Measurements from ENCODE around the gene ZIM2.

Gene ZIM2

GRCh38 chr19:56838909-56839651 lies 1.4 kb downstream of the ZIM2 start:
- no peak for DNase-seq

GRCh38 chr19:56838024-56838908 lies 2.3 kb downstream of the ZIM2 start:
- DNase-seq, result no peak

- DNase-seq, result no peak
Measured at GRCh38 chr19:56837492-56838023, 3.0 kb downstream of the ZIM2 start.

- no peak for DNase-seq
Measured at GRCh38 chr19:56837004-56837403, 3.5 kb downstream of the ZIM2 start.

GRCh38 chr19:56836059-56836458 lies 4.5 kb downstream of the ZIM2 start:
- DNase-seq, result no peak

- DNase-seq, result no peak
Measured at GRCh38 chr19:56835401-56835800, 5.1 kb downstream of the ZIM2 start.

GRCh38 chr19:56834564-56835375 lies 5.8 kb downstream of the ZIM2 start:
- no peak for DNase-seq

GRCh38 chr19:56832352-56832928 lies 8.1 kb downstream of the ZIM2 start:
- DNase-seq, result no peak

- DNase-seq, result no peak
Measured at GRCh38 chr19:56831255-56831654, 9.3 kb downstream of the ZIM2 start.

- DNase-seq, result no peak
Measured at GRCh38 chr19:56829596-56829995, 10.9 kb downstream of the ZIM2 start.

GRCh38 chr19:56827708-56828107 lies 12.8 kb downstream of the ZIM2 start:
- DNase-seq, result no peak

GRCh38 chr19:56823956-56824355 lies 16.6 kb downstream of the ZIM2 start:
- no peak for DNase-seq

- DNase-seq, result no peak
Measured at GRCh38 chr19:56823417-56823816, 17.1 kb downstream of the ZIM2 start.

GRCh38 chr19:56822755-56823154 lies 17.8 kb downstream of the ZIM2 start:
- no peak for DNase-seq

- DNase-seq, result no peak
Measured at GRCh38 chr19:56821675-56822074, 18.9 kb downstream of the ZIM2 start.

GRCh38 chr19:56821209-56821608 lies 19.3 kb downstream of the ZIM2 start:
- DNase-seq, result no peak

- DNase-seq, result no peak
Measured at GRCh38 chr19:56819166-56819565, 21.4 kb downstream of the ZIM2 start.

- no peak for DNase-seq
Measured at GRCh38 chr19:56814656-56815055, 25.9 kb downstream of the ZIM2 start.

- no peak for DNase-seq
Measured at GRCh38 chr19:56813531-56813930, 27.0 kb downstream of the ZIM2 start.

GRCh38 chr19:56811480-56811879 lies 29.0 kb downstream of the ZIM2 start:
- no peak for DNase-seq

GRCh38 chr19:56810260-56810659 lies 30.3 kb downstream of the ZIM2 start:
- DNase-seq, result no peak

GRCh38 chr19:56808717-56809392 lies 31.7 kb downstream of the ZIM2 start:
- no peak for DNase-seq

All from 8988T (cell line).